VCaP (cell line): ENCODE results near the gene GAS7.

Source experiments
- H3K27ac ChIP-seq: fragments of 450-650 bp; 2 replicates; pipeline ENCODE4 v1.5.1; 2017
- CTCF ChIP-seq: fragments of 450-650 bp; conservative IDR thresholded peaks from 2 replicates; pipeline ENCODE4 v1.5.1; 2017; ENCODE audit warnings: mild to moderate bottlenecking, moderate library complexity

The GAS7 gene

DNA sequence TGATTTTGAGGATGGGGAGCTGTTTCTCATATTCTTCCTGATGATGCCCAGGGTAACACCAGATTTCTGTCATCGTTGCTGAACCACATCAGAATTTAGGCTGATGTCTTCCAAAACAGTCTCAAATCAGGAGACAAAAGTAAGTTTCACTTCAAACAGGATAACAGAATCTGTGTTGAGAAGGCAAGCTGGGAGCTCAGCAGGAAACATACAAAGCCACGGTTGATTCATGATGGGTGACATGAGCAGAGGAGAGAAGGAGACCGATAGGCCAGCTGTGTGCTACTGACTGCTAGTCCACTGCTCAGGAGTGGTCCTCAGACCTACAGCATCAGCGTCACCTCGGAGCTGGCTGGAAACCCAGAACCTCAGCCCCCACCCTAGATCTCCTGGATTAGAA, 230.4 kb downstream of the GAS7 start:
- no peak overlapping the region for H3K27ac ChIP-seq
- no peak for TF ChIP-seq CTCF

DNA sequence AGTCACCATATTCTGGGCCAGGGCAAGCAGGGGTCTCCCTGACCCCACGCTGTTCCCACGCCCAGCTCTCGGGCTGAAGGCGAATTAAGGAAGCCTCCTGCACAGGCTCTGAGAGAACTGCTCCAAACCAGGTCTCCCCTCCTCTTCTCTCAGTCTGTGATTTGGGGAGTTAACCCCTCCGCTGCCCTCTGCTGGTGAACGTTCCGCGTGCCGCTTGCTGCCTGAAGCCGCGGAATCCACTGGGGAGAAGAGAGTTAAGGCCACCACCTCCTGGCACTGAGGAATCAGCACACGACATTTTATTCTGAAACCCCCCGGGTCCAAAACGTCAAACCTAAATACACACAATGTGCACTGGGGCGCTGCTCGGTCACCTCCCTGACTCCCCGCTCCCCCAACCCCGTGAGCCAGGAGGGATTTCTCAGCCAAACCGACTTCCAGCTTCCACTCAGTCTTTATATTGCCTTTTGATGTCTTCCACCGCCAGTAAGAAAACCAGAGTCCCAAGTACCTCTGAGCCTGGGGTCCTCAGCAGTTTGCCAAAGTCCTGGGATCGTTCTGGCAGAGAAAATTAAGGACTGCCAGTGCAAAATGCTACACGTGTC, 238.9 kb downstream of the GAS7 start:
- no peak overlapping the region for H3K27ac ChIP-seq
- peak; percentile 80 for TF ChIP-seq CTCF

GRCh38 chr17:9958586-9959281, 239.7 kb downstream of the GAS7 start:
- TF ChIP-seq CTCF: no peak
- H3K27ac ChIP-seq: no peak overlapping the region

GRCh38 chr17:9957244-9957643, 241.2 kb downstream of the GAS7 start:
- TF ChIP-seq CTCF: no peak
- no peak overlapping the region for H3K27ac ChIP-seq

GRCh38 chr17:9956474-9957131, 241.8 kb downstream of the GAS7 start:
- TF ChIP-seq CTCF: no peak
- H3K27ac ChIP-seq: no peak overlapping the region

DNA sequence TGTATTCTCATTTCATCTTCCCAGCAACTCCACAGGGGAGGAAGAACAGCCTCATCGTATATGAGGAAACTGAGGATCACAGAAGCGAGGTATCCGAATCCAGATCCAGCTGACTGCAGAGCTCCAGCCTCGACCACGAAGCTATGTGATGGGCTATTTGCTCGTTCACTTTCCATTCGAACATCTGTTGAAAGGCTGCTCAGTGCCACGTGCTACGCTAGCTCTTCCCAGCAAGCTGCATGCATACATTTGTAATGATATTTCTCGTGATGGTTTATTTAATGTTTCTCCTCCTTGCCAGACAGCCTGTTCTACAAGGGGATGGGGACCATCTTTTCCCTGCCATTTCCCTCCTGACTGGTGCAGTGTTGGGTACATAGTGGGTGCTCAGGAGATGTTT, 244.9 kb downstream of the GAS7 start:
- H3K27ac ChIP-seq: no peak overlapping the region
- TF ChIP-seq CTCF: no peak

DNA sequence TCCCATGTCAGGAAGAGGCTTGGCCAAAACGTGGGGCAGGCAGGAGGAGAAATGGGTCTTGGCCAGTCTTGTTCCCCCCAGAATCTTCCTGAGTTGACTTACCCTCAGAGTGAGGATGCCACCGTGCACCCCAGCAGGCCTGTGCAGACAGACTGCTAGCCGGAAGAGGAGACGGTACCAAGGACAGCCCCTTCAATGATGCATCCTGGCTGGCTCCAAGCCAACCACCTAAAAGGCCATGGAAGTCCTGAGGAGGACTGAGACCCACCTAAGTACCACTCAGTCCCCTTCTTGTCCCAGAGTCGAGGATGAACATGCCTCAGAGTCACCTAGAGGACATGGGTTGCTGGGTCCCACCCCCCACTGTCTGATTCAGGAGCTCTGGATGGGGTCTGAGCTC, 246.6 kb downstream of the GAS7 start:
- no peak overlapping the region for H3K27ac ChIP-seq
- TF ChIP-seq CTCF: no peak
